HUES6 (cell line): ENCODE results near the gene UNC5C.

Experiments
- H3K27ac ChIP-seq: 2 replicates; pipeline ENCODE4 v1.7.0; 2013; ENCODE audit warnings: low read depth, mild to moderate bottlenecking, low read length, inconsistent platforms
- H3K27me3 ChIP-seq: 2 replicates; pipeline ENCODE4 v1.6.1; 2013; ENCODE audit warnings: low read length; ENCODE audit not compliant: control insufficient read depth, insufficient read depth
- H3K36me3 ChIP-seq: 2 replicates; pipeline ENCODE4 v1.6.1; 2013; ENCODE audit warnings: low read length; ENCODE audit not compliant: control insufficient read depth, insufficient read depth
- H3K4me1 ChIP-seq: 2 replicates; pipeline ENCODE4 v1.6.1; 2013; ENCODE audit warnings: low read length; ENCODE audit not compliant: control insufficient read depth, insufficient read depth
- H3K4me3 ChIP-seq: 2 replicates; pipeline ENCODE4 v1.5.1; 2013; ENCODE audit warnings: low read depth, low read length
- H3K9ac ChIP-seq: one replicate; pipeline ENCODE4 v1.6.1; 2013; ENCODE audit warnings: mild to moderate bottlenecking, low read length
- H3K9me3 ChIP-seq: 2 replicates; pipeline ENCODE4 v1.6.1; 2013; ENCODE audit warnings: low read depth, low read length; ENCODE audit not compliant: control insufficient read depth, insufficient read depth

UNC5C gene

DNA sequence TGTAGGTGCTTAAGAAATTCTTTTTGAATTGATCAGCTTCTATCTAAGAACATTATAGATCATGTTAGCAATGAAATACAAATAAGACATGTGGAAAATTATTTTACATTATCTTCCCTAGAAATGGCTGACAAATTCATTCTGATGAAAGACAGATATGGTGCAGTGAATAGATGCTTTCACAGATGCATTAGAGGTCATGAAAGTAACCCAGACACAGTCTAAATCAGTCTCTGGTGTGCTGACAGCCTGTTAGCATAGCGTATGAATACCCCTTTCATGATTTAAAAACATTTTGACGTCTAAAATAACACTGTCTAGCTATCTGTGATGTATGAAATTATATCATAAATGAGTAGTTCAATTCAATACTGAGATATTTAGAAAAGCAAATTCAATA is 180.9 kb downstream of the UNC5C start:
- Histone ChIP-seq H3K4me1 (peaks cover 22% of the 10 kb centered on the region), H3K27ac (no peak overlapping the region), H3K27me3 (no peaks in the 10 kb centered on the region), H3K9ac (no peak overlapping the region), H3K4me3 (no peak overlapping the region), H3K9me3 (no peaks in the 10 kb centered on the region), H3K36me3 (no peaks in the 10 kb centered on the region)

DNA sequence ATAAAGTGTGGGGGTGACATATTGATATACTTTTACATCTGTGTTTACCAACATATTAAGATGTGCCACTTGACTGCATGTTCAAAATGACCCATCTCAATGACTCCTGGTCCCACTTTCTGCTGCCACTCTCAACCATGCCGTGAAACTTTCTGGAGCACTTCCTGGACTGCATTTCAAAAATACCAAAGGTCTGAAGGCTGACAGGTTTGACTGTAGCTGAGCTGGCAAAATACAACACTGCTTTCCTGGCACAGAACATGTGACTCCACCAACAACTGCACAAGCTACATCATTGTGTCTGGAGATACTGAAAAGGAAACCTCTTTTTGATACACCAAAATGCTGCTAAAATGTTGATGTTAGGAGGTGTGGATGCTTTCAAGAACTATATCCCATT is 184.8 kb downstream of the UNC5C start:
- no peak overlapping the region for H3K27ac ChIP-seq
- H3K36me3 ChIP-seq, result no peaks in the 10 kb centered on the region
- H3K27me3 ChIP-seq, result no peaks in the 10 kb centered on the region

DNA sequence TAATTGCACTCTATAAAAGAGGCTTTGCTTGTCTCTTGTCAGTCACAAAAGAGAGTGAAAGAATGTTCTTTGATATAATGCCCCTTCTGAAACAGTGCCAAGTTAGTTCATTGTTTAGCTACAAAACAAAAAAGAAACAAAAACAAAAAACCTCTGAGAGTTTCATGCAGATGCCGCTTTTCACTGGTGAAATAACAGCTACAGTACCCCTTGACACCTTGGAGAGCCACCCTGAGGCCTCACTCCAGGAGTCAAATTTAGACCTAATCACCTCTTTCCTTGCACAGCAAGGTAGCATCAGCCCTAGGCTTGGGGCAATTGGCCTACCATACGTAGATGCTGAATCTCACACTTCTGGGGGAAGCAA is 185.2 kb downstream of the UNC5C start:
- H3K4me3 ChIP-seq, result no peak overlapping the region
- H3K4me1 ChIP-seq, result peaks cover 13% of the 10 kb centered on the region
- no peak overlapping the region for H3K27ac ChIP-seq
- H3K36me3 ChIP-seq, result no peaks in the 10 kb centered on the region
- no peaks in the 10 kb centered on the region for H3K27me3 ChIP-seq
- H3K9ac ChIP-seq, result no peak overlapping the region
- no peaks in the 10 kb centered on the region for H3K9me3 ChIP-seq

More for the DNA sequence above, 184.8 kb downstream of the UNC5C start:
- Histone ChIP-seq H3K4me3 (no peak overlapping the region), H3K9me3 (no peaks in the 10 kb centered on the region), H3K4me1 (peaks cover 13% of the 10 kb centered on the region), H3K9ac (no peak overlapping the region)

DNA sequence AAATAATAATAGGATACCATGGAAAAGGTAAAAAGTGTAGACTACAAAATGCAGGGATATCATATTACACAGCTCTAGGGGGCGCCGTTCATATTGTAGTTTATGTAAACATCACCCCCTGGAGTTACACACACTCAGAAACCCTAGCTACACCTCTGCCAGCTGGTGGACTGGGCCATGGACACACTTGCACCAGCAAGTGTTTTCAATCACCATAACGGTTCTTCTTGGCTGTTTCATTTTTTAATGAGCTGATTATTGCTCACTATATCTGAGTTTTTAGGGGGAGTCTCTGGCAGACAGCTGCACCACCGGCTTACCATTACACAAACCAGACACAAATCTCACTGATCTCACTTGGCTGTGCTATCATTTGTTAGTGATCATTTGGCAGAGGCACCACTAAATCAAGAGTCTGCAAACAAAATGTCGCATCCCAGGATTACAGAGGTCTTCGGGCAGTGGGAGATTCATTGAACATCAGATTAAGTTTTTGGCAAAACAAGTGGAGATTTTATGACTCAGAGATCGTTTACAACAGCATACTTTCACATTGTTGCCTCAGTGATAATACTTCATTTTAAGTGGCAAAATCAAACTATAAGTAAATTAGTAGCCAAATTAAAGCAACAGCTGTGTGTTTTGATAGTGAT is 185.7 kb downstream of the UNC5C start:
- Histone ChIP-seq H3K27ac (no peak overlapping the region), H3K36me3 (no peaks in the 10 kb centered on the region), H3K4me3 (no peak overlapping the region), H3K27me3 (no peaks in the 10 kb centered on the region), H3K9me3 (no peaks in the 10 kb centered on the region), H3K9ac (no peak overlapping the region), H3K4me1 (peaks cover 13% of the 10 kb centered on the region)

DNA sequence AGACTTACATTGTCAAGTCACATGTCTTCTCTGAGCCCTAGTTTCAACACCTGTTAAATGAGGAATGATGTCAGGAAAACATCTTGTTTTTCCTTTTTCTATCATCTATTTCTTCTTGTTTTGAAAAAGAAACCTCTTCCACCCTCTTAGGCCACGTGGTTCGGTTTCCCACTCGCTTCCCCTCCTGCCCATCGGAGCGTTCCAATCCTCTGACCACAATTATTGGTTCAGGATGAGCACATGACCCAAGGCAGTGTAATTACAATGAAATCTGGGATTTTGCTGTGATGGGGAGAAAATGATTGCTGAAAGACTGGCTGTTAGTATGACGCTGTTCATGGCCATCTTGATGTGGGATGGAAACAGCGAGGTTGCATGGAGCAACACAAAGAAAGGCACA is 186.7 kb downstream of the UNC5C start:
- no peak overlapping the region for H3K27ac ChIP-seq
- H3K9me3 ChIP-seq, result no peaks in the 10 kb centered on the region
- no peak overlapping the region for H3K9ac ChIP-seq
- H3K4me1 ChIP-seq, result peaks cover 13% of the 10 kb centered on the region
- no peak overlapping the region for H3K4me3 ChIP-seq
- no peaks in the 10 kb centered on the region for H3K27me3 ChIP-seq
- H3K36me3 ChIP-seq, result no peaks in the 10 kb centered on the region

DNA sequence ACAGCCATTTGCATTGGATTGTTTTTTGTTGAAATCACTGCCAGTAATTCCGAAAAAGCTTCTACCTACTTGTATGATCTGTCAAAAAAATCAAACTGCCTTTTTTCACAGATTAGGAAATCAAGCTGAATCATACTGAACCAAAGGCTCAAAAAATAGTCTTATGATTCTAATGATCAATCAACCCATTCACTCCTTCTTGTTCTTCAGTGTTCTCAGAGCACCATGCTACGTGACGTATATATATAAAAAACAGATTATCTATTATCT is 187.1 kb downstream of the UNC5C start:
- H3K27ac ChIP-seq, result no peak overlapping the region
- no peak overlapping the region for H3K9ac ChIP-seq
- peaks cover 13% of the 10 kb centered on the region for H3K4me1 ChIP-seq
- H3K4me3 ChIP-seq, result no peak overlapping the region
- H3K36me3 ChIP-seq, result no peaks in the 10 kb centered on the region
- H3K27me3 ChIP-seq, result no peaks in the 10 kb centered on the region
- no peaks in the 10 kb centered on the region for H3K9me3 ChIP-seq

DNA sequence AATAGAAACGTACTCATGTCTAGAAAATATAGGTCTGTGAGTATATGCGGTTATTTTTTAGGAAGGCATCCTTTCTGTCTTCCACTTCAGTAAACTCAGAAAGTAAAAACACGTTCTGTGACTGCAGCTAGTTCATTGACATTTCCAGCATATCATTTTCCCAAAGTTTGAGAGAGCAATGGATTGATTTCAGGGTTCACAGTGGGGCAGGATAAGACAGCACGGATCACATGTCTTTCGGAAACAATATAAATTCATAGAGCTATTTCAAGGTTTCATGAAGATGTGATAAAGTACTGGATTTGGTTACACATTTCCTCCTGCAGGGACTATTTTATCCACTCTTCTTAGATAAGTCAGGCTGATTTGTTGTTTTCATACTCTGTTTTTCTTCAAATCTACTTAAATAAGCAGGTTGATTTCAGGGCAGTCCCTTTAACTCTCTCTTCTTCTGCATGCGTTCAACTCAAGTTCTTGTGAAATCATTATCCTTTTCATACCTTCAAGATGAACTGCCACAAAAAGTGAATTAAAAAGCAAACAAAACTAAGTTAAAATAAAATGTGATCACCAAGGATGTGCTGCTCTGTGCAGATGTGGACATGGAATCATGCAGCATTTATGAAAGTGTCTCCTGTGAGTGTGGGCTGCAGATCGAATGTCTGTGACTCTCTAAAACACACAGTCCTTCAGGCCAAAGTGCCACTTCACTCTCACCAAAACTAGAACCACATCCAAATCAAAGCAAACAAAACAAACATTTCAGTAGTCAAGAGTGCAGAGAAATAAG is 187.7 kb downstream of the UNC5C start:
- no peaks in the 10 kb centered on the region for H3K9me3 ChIP-seq
- H3K27ac ChIP-seq, result no peak overlapping the region
- no peak overlapping the region for H3K9ac ChIP-seq
- no peak overlapping the region for H3K4me3 ChIP-seq
- peaks cover 13% of the 10 kb centered on the region for H3K4me1 ChIP-seq
- H3K36me3 ChIP-seq, result no peaks in the 10 kb centered on the region
- no peaks in the 10 kb centered on the region for H3K27me3 ChIP-seq

DNA sequence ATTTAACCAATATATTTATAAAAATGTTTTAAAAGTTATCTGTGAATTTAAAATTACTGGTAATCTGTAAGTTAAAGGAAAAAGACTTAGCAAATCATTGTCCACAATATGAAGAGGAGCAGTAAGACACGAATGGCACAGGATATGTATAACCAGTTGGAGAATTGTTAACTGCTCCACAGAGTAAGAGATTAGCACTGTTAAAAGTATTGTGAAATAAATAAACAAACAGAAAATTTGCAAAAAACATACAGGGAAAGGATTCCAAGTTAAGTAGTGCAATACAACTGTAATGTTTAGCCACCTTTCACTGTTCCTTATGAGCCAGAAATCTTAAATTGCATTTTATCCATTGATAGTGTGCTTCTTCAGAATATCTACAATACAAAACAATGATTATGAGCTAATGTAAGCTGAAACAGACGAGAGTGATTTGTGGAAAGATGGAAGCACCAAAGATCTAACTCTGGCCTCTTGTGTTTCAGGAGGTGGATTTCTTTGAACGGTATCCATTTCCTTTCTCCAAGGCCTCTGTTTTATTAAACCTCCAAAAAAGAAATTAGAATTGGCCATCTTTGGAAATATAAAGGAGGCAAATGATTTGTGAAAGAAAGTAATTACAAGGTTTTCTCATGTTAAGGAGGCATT is 188.4 kb downstream of the UNC5C start:
- Histone ChIP-seq H3K36me3 (no peaks in the 10 kb centered on the region), H3K27ac (no peak overlapping the region), H3K9ac (no peak overlapping the region), H3K4me1 (peaks cover 13% of the 10 kb centered on the region), H3K9me3 (no peaks in the 10 kb centered on the region), H3K27me3 (no peaks in the 10 kb centered on the region), H3K4me3 (no peak overlapping the region)

DNA sequence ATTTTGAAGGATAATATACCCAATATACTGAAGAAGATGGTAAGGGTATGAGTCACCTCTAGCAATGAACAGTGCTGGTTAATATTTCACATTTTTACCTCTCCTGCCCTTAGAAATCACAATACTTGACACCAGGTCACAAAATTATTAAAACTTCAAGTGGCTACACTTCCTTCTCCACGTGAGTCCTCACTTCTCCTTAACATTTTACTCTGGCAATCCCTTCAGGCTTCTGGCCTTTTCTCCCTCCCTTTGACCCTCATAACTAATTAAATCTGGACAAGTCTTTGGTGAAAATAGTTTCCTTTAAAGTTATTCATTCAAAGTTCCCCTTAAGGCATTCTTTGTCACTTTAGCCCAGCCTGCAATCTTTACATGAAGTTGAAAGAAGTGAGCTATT is 190.4 kb downstream of the UNC5C start:
- no peak overlapping the region for H3K4me3 ChIP-seq
- no peaks in the 10 kb centered on the region for H3K27me3 ChIP-seq
- H3K9ac ChIP-seq, result no peak overlapping the region
- peaks cover 9% of the 10 kb centered on the region for H3K4me1 ChIP-seq
- H3K27ac ChIP-seq, result no peak overlapping the region
- no peaks in the 10 kb centered on the region for H3K36me3 ChIP-seq
- H3K9me3 ChIP-seq, result no peaks in the 10 kb centered on the region

DNA sequence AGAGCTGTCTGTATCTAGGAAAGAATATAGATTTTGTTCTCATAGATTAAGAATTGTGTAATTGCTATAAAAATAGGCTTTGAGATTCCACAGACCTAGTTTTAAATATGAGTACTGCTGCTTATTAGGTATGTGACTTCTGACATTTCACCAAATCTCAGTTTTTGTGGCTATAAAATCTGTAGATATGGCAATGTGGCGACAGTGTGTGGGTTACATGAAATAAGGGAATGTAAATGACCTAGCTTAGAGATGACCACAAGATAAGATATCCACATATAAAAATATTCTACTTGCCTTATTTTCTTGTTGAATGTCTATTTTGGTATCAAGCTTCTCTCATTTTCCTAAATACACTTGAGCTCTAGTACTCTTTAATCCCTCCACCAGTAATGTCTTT is 193.8 kb downstream of the UNC5C start:
- H3K27me3 ChIP-seq, result no peaks in the 10 kb centered on the region
- no peaks in the 10 kb centered on the region for H3K9me3 ChIP-seq
- no peak overlapping the region for H3K4me3 ChIP-seq
- no peak overlapping the region for H3K9ac ChIP-seq
- no peak overlapping the region for H3K27ac ChIP-seq
- H3K4me1 ChIP-seq, result no peaks in the 10 kb centered on the region; the same call in 1 of the 2 replicates
- no peaks in the 10 kb centered on the region for H3K36me3 ChIP-seq

DNA sequence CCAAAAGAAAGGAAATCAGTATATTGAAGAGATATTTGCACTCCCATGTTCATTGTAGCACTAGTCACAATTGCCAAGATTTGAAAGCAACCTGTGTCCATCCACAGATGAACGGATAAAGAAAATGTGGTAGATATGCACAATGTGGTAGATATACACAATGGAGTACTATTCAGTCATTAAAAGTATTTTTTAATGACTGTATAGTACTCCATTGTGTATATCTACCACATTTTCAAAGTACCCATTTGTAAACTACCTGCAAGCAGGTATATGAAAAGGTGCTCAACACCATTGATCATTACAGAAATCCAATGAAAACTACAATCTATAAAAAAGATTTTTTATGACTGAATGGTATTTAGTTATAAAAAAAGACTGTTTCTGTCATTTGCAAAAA is 200.4 kb downstream of the UNC5C start:
- H3K27me3 ChIP-seq, result no peaks in the 10 kb centered on the region
- no peak overlapping the region for H3K9ac ChIP-seq

More for the DNA sequence above, 200.4 kb downstream of the UNC5C start:
- H3K27ac ChIP-seq, result no peak overlapping the region
- H3K9me3 ChIP-seq, result peaks cover 7% of the 10 kb centered on the region; the same call in 1 of the 2 replicates
- H3K4me1 ChIP-seq, result no peaks in the 10 kb centered on the region; the same call in 1 of the 2 replicates
- H3K4me3 ChIP-seq, result no peak overlapping the region
- H3K36me3 ChIP-seq, result no peaks in the 10 kb centered on the region
